DLD1 (cell line): ENCODE results near the gene TGFA.

Experiments used
- in situ Hi-C: cut with HindIII; loops from 2 replicates; pipeline ENCODE4 v1.10.0; 2017; ENCODE audit warnings: low sequenced_read_pairs

The TGFA gene

DNA sequence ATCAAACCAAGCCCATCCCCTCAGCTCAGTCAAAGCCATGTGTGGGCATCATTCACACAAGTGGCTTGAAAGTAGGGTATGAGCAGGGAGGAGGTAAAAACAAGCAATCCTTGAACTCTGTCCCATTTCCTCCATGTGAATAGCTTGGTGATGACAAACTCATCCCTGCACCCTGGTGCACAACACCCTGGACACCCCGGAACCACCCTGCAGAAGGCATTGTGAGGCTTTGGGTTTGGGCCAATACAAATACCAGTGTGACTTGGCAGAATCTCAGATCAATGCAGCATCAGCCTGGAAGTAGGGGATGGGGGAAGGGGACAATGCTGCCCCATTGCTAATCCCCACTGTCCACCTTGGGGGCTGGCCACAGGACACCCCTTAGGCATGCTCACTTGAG lies 28.6 kb downstream of the TGFA start:
- in situ Hi-C loops, result no loop called here

DNA sequence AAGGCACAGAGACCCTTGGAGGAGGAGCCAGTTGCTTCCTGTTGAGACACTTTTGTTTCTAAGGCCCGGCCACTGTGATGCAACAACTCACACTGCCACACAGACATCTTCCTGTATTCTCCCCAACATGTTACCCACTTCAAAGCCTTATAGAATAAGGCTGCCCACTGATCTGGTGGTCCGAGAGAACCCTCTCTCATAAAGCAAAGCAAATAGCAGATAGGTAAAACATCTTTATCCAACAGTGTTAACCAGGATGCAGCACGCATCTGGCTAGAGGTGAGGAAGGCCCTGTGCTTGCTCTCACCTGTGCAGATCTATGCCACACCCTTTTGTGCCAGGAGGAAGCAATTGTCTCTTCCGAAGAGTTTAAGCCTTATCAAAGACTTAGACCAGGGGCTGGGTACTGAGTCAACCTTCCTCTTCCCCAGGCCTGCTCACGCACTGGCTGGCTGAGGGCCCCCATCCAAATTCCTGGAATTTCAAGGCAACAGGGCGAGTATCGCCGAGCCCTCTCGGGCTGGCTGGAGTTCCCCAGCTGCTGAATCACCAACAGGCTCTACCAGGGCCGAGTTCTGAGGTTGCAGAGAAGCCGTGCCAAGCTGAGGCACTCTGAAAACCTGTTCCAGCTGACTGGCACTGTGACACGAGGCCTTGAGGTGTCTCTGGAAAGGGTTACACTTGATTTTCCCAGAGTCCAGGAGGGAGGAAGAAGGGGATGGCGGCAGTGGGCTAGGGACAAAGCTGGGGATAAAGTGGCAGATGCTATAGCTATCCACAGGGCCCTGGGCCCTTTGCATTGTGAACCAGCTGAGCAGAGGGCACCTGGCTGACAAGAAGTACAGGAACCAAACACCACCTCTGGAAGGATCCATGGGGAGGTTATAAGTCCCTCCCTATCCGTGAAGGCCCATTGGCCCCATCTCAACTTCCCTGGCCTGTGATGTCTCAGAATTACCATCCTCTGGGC lies 29.3 kb downstream of the TGFA start:
- in situ Hi-C loops, result no loop called here

DNA sequence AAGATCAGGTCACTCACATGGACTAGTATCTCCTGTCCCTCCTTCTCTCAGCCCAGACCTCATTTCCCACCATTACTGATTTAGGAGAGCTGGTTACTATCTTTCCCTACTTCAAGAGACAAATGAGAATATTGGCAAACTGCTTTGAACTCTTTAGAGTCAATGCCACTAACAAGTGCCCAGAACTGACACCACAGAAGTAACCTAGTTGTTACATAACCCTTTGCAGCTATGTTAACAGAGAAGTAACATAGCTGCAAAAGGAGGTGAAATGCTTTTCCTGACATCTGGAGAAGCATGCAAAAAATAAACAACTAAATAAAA lies 30.0 kb downstream of the TGFA start:
- in situ Hi-C loops, result no loop called here

DNA sequence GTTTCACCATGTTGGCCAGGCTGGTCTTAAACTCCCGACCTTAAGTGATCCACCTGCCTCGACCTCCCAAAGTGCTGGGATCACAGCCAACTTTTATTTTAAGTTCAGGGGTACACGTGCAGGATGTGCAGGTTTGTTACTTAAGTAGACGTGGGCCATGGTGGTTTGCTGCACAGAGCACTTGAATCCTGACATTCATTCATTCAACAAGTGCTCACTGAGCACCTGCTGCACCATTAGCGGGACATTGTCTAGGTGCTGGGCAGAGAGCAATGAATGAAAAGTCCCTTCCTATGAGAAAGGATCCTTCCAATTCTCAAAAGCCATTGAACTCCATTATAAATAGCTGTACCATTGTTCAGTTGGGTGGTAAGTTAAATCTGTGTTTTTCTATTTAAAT lies 31.0 kb downstream of the TGFA start:
- in situ Hi-C loops, result no loop called here

DNA sequence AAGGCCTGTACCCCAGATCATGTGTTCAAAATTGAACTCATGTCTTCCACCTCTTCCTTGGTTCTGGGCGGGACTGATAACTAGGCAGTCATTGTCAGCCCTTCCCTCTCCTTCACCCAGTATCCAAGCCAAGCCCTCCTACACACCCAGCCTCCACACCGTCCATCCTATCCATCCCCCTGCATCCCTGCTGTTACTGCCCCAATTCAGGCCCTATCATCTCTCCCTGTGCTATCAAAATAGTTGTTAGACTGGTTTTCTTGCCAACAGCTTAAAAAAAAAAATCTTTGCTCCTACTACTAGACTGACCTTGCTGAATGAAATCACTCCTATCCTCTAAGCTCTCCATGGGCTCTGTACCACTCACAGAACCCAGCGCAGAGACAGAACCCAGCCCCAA lies 32.8 kb downstream of the TGFA start:
- in situ Hi-C loops, result no loop called here

DNA sequence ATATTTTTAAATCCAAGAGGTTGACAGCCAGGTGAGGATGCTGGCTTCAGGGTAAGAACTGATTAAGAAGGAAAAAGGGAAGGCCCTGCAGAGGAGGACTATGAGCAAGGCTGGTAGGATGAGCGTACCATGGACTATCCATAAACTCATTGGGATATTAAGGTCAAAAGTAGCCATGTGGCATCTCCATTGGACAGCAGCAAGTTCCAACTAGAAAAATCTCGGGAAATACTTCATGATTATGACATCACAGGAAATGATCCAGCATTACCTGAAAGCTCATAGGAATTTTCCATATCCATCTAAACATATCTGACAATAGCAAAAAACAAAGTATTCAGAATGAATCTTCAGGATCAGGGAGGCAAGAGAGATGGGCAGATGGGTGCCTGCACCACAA lies 34.2 kb downstream of the TGFA start:
- in situ Hi-C loops, result no loop called here

DNA sequence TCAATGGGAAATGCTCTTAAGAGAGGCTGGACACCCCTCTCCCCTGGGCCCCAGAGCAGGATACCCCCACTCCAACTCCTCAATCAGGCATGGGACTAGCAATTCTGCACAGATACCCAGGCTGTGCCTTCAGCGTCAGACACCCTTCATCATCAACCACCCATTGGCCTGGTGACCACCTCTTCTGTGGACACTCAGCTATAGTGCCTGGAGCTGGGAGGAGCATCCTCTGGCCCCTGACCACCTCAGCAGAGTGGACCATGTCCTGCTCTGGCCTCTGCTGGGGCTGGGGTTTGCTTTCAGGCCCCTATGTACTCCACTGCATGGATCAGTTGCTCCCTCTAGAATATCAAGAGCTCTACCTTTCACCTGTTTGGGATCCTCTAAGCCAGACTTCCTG lies 35.1 kb downstream of the TGFA start:
- in situ Hi-C loops, result no loop called here

DNA sequence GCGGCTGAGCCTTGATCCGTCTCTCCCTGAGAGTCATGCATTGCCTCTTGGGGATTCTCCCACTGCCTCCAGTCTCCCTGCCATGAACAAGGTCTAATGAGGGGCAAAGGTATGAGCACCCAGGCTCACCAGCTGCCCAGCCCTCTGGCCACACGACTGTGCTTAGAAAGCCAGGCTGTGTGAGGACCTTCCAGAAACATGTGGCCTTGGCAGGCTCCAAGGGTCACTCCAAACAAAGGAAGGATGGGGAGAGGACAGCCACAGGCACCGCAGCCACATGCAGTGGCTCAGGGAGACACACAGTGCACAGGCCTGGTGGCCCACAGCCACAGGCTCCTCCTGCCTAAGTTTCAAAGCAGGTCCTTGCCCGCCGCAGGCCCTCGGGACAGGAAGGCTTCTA lies 35.8 kb downstream of the TGFA start:
- in situ Hi-C loops, result no loop called here

DNA sequence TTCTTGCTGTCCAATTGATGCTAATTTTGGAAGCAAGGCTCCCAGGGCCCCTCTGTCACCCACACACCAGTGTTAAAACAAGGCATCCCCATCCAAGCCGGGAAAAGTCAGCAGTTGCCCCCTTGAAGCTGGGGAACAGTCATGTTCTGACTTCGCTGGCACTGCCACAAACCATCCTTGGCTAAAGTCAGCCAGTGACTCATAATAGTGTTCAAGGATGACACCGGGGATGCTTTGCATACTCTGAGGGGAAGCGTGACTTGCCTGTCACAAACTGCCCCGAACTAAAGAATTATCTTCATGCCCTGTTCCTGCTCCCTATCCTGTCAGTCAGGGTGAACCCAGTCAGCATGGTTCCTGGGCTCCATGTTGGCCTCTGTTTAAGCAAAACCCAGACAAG lies 37.0 kb downstream of the TGFA start:
- in situ Hi-C loops, result no loop called here

DNA sequence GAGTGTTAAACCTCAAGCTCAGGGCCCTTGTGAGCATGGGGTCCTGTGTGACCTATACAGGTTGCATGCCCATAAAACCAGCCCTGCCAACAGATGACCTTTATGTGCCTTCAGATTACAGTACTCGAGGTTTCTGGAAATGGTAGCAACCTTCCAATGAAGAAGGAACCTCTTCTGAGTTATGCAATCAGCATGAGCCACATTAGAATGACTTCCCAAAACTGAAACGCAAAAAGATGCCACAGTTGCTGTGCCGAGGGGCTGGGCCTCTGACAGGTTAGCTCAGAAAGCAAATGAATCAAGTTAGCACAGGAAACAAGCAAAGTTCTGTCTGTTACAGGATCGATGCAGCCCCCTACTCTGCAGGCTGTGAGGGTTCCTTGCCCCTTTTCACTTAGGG lies 37.7 kb downstream of the TGFA start:
- in situ Hi-C loops, result no loop called here

DNA sequence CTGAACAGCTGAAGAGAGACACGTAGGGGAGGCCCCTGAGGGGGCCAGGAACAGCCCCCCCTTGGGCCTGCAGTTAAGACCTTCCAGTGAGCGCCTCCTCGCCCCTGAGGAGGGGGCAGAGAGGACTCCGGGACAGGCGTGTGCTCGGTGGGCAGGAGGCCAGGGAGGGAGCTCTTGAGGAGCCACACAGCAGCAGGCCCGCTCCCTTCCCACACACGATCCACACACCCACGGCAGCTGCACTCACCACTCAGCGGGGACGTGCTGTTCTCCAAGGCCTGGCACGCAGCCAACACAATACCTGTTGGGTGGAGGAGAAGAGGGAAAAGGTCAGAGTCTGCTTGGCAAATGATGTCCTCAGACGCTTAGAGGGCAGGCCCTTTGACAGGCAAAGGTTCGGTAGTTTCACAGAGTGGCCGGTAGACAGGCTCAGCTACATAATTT lies 39.0 kb downstream of the TGFA start:
- in situ Hi-C loops, result no loop called here

DNA sequence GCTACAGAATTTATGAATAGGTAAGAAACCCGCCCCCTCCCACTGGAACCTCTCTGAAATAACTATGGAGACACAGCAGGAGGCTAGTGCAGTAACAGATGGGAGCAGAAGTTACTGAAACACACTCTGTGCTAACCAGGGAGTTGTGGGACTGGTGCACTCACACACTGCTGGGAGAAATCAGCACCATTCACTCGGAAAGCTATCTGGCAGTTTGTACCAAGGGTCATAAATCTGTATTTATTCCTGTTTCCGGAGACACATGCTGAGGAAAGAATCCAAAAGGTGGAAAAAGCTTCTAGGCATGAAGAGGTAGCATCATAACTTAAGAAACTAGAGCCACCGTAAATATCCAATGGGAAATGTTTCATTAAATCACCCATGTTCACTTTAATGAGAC lies 39.9 kb downstream of the TGFA start:
- in situ Hi-C loops, result no loop called here

DNA sequence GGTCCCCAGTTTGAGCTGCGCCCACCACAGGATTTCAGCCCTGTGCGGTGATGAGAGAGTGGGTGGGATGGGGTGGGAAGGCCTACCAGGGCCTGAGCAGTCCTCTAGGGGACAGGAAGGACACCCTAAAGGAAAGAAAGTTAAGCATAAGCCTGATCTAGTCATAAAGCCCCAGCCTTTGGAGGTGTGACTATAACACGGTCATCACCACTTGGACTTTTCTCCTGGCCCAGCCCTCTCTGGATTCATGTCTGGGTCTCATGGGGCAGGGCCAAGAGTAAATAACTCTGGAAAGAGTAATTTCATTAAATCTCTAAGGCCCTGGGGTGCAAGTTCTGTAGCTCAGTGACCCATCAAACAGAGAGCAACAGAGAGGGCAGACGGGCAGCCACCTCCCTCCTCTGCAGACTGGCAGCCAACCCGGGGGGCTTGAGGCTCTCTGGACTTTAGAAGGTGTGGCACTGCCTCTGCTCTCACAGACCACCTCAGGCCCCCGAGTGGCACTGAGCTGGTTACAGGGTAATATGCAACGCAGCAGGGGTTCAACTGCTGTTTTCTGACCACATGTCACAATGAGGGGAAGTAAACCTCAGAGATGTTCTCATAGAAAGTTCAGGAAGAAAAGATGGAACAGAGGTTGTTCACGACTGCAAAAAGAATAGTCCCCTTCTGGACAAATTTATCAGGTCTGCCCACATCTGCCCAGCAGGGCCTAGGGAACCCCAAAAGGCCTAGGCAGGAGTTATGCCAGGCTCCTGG lies 41.5 kb downstream of the TGFA start:
- in situ Hi-C loops, result no loop called here

DNA sequence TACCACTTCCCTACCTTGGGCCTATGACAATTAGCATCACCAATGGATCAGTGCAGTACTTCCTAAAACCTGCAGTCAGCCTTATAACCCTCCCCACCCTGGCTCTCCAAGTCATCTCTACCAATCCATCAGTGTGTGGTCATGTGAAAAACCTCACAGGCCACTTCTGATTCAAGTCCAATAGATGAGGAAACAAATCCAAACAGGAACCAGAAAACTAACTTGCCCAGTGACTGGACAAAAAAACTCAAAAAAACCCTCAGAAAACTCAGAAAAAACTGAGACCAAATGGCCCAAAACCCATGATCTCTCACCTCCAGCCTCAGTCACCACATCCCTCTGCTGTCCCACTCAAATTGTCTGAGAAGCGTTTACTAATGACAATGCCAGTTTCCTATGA lies 43.3 kb downstream of the TGFA start:
- in situ Hi-C loops, result no loop called here

DNA sequence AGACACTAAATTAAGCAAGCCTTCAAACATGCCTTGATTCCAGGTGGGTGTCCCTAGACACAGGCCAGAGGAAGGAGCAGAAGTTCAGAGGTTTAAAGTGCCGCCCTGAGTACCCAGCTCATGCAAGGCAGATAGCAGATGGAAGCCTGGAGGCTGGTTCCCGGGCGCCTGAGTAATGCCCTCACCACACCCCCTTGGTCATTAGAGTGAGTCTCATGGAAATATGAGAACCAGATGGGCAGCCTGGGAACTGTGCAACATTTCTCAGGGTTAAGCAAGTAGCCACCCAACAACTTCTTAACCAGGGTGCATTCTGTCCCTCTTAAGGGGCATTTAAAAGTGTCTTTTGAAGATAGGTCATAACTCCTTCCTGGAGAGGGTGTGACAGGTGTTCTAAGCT lies 44.1 kb downstream of the TGFA start:
- in situ Hi-C loops, result no loop called here

DNA sequence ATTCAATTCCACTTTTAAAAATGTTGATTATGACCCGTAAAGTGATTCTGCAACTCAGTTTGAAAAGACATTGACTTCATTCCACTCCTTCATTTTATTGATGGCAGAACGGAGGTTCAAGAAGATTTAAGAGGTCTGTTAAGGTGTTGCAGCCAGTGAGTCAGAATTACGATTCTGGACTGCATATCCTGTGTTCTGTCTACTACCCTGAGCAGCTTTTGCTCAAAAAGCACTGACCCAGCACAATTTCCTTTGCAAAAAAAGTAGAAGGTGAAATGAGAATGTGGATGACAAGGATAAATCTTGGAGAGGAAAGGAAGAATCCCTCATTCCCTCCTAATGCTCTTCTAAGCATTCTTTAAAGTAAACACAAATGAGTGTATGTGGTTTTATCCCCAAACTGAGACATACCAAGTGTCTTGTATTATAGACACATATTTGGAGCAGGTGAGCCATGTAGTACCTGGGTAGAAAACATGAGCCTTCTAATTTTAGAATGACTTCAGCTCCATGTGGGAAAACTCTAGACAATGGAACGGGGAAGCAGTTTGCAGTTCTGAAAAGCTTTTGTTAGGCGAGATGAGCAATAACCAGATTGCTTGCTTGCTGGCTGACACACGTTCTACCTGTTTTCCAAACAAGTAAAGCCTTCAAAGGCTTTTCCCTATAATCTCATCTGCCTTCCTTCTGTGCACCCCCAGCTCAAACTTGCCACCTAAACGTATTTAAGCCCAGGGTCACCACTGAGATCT lies 44.7 kb downstream of the TGFA start:
- in situ Hi-C loops, result no loop called here

DNA sequence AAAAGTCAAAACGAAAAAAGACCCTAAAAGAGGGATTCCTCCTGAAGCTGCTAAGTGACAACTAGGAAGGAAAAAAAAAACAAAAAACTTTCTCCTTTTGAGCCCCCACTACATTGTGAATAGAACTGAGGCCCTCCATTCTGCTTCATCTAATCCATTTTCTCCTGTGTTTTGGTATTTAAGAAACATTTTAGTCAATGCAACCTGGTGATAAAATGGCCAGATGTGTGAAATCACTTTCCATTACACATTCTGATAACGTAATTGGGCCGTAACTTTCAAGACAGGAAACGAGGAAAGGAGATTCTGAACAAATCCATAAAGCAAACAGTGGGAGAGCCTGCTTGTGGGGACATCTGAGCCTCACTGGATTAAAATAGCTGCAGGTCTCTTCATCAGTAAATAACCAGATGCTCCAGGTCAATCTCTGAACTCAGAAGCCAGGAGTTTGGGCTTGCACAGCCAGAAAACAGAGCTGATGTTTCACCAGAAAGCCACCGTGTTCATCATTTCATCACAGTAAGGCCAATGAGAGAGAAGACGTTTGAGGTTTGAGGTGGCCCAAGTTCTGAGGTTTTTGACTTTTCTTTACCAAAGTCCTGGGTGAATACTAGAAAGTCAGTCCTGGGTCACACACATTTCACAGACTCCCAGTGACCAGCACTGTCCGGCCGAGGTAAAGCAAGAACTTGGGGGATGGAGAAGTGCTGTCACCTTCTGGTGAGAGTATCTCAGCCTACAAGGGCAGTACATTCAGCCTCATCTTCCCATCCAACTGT lies 47.8 kb downstream of the TGFA start:
- in situ Hi-C loops, result no loop called here

DNA sequence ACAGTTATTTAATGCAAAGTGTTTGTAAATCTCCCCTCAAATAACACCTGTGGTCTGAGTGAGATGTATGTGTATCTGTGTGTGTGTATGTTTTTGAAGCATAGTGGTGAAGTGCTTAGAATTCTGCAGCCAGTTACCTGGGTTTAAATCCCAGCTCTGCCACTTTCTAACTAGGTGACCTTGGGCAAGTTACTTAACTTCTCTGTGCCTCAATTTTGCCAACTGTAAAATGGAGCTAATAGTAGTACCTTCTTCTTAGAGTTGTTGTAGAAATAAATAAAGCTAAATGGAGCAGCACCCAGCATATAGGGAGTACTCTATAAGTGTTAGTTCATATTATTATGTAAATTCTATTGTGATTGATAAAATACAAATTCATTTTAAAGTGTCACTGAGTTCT lies 48.9 kb downstream of the TGFA start:
- in situ Hi-C loops, result no loop called here

DNA sequence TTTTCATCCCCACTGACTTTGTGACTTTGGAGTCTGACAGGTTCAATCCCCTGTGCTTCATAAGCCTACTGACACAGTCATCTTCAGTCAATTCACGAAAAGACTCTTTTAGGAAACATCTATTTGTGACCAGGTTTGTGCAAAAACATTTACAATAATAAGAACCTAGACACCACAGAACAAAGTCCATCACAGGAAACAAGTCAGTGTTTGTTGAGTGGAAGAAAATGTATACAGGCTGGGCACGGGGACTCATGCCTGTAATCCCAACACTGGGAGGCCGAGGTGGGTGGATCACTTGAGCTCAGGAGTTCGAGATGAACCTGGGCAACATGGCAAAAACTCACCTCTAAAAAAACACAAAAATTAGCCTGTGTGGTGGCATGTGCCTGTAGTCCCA lies 49.7 kb downstream of the TGFA start:
- in situ Hi-C loops, result no loop called here

DNA sequence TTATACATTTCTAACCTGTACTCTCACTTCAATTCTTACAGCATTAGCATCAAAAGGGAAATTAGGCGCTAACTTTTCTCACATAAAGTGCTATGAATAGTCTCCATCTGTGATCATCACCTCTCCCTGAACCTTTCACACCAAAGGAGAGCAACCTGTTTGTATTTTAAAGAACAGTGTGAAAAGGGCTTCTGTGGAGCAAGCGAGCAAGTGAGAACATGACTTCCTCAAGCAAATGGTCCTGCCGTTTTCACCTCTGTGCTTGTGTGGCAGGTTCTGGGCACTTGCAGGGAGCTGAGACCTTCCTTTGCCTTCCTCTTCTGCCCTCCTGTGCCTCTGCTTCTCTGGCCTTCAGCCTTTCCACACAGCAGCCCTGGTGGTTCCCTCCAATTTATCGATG lies 51.9 kb downstream of the TGFA start:
- in situ Hi-C loops, result no loop called here

DNA sequence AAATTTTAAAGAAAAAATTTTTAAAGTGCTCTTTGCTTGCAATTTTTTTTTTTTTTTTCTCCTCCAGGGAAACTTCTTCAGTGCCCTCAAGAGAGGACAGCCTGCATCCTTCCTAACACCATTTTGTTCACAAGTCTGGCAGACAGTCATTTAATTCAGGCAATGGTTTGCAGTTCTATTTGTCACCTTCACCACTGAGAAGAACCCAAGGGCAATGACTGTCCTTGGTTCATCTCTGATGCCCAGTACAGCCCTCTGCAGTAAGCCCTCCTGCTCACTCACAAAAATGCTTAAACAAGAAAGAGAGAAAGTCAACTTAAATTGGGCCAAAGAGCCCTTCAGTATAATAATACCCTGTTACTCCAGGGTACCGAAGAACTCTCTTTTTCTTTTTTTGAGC lies 52.4 kb downstream of the TGFA start:
- in situ Hi-C loops, result no loop called here
